Dermis blood vessel endothelial cell (primary cell): ENCODE data around the gene STC2. TPM values are rescaled to one million over a fixed set of nuclear protein-coding genes. Genes with fewer than 3 reads are reported as not detected.

Experiments
- DNase-seq: peaks from one replicate; pipeline ENCODE4 v3.0.0; 2010
- total RNA-seq: library from RNA; depleted of rRNA; stranded (reverse); fragments of >200 nt; gene quantifications from 2 replicates; pipeline ENCODE4 v1.2.3, GENCODE V29; 2014

The STC2 gene
- total RNA-seq, 1 donor from 2014 or later: 39.3 TPM

- DNase-seq: peak; percentile 62
Observed at GRCh38 chr5:173328844-173329490, 753 bp upstream of the STC2 start.

DNA sequence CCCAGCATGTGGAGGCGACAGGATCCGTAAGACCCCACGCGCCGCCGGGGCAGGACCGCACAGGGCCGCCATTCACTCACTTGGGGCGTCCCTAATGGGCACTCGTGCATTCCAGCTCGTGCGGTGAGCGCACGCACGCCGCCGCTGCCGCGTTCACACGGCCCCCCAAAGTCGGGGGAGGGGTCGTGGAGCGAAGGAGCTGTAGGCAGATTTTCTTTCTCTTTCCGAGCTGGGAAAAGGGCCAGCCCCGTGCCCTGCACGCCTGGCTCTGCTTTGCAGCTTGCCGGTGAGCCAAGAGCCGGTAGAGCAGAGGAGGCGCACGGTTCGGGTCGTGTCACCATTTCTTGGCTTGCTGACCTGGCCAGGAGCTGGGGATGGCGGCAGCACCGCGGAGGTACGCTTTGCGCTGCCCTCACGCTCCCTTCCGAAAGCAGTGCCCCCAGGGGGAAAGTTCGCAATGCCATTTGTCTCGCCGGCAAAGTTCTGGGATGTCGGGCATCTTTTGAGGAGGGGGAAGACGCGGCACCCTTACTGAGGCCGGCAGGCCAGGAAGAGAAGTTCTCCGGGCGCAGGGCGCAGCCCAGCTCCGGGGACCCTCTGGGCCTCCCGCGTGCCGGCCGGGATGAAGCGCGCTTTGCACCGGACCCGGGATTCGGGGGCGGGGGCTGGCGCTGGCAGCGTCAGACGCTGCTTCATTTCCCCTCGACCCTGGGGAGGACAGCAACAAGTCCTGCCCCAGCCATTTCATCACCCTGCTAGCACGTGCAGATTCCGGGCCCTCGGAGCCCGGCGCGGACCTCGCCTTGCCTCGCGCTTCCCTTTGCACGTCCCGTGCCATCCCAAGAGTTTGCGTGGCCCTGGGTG lies 898 bp downstream of the STC2 start:
- peak; percentile 58 for DNase-seq

- DNase-seq: peak; percentile 50
Observed at GRCh38 chr5:173326501-173326960, 1.7 kb downstream of the STC2 start.

GRCh38 chr5:173325091-173325698 lies 3.0 kb downstream of the STC2 start:
- DNase-seq: no peak

- DNase-seq: peak; percentile 76
Observed at GRCh38 chr5:173324115-173325001, 3.9 kb downstream of the STC2 start.

DNA sequence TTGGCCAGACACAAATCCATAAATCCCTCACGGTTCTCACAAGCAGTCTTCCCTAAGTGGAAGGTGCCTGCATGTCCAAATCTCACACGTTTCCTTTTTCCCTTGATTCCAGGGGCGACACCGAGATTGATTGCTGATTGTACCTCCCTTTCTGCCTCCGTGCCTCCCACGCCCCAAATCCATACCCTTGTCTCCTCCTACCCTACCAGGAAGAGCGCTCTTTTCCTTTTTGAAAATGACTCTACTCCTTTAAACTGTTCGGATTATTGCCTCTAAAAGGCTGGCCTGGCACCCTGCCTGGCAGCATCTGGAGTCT lies 4.5 kb downstream of the STC2 start:
- no peak for DNase-seq

GRCh38 chr5:173323106-173323798 lies 5.0 kb downstream of the STC2 start:
- DNase-seq: no peak

- no peak for DNase-seq
Observed at GRCh38 chr5:173321886-173322285, 6.3 kb downstream of the STC2 start.

DNA sequence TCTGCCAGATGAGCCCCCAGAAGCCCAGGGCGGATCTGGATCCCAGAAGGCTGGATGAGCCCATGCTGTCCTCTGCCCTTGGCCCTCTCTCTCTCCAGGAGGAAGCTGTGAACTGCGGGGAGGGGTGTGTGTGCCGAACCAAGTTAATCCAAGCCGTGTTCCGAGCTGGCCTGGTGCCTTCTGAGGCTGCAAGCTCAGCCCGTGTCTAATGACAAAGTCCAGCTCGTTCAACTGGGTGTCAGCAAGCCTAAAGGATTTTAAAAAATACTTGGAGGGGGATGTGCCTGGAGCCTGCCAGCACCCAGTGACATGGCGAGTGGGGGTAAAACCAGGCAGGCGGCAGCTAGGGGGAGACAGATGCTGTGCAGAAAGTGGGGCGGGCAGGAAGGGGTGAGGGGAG lies 8.0 kb downstream of the STC2 start:
- no peak for DNase-seq

- no peak for DNase-seq
Observed at GRCh38 chr5:173319646-173320045, 8.6 kb downstream of the STC2 start.

DNA sequence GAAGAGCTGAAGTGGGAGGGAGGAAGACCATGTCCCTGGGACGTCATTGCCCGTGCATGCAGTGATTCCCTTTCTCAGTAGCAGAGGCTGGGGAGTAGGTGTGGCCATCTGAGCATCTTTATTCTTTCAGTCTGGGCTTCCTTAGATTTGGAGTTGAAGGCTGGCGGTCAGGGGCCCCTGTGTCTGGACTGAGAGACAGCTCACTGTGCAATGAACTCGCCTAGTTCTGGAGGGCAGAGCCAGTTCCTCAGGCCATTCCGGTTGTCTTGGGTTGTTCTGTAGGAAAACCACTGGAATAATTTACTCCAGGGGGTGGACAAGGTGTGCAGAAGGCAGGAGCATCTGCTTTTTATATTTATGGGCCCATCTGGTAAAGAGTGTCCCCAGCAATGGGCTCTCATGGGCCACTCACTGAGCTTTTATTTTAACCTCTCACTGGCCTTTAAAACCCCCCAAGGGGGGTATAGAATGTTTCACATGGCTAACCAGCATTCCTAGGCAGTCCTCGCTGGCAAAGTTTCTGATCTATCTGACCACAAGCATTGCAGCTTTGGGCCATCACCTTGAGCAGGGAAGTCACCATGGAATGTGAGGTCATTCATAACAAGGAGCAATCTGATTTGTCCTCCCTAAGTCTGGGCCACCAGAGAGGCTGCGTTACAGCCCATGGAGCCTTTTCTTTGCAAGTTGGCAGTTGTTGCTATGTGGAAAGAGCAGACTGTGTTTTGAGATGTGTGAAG lies 9.2 kb downstream of the STC2 start:
- DNase-seq: no peak

GRCh38 chr5:173318330-173318729 lies 9.9 kb downstream of the STC2 start:
- DNase-seq: no peak

- no peak for DNase-seq
Observed at GRCh38 chr5:173317852-173318251, 10.4 kb downstream of the STC2 start.

DNA sequence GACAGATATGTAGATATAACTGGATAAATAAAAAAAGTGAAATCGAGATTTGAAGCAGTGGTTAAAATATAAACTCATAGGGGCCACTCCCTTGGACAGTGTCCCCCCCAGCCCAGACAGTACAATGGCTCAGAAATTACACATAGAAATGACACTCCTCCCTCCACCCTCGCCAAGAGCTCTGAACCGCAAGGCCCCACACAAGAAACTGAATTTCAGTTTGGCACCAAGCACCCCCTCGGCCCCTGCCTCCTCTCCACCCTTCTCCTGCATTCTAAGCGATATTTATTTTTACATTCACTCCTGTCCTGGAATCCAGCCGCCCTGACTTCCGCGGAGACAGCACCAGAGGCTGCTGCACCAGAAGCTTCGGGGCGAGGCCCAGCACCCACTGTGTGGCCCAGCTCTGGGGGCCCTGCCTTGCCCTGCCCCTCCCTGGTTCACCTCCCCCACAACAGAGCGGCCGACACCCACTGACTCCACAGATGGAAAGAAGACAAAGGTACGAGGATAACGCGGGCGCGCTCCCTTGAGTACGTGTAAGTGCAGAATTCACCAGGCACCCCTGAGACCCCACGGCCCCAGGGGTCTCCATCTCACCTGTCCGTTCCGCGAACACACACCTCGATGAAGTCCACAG lies 11.0 kb downstream of the STC2 start:
- DNase-seq: no peak

DNA sequence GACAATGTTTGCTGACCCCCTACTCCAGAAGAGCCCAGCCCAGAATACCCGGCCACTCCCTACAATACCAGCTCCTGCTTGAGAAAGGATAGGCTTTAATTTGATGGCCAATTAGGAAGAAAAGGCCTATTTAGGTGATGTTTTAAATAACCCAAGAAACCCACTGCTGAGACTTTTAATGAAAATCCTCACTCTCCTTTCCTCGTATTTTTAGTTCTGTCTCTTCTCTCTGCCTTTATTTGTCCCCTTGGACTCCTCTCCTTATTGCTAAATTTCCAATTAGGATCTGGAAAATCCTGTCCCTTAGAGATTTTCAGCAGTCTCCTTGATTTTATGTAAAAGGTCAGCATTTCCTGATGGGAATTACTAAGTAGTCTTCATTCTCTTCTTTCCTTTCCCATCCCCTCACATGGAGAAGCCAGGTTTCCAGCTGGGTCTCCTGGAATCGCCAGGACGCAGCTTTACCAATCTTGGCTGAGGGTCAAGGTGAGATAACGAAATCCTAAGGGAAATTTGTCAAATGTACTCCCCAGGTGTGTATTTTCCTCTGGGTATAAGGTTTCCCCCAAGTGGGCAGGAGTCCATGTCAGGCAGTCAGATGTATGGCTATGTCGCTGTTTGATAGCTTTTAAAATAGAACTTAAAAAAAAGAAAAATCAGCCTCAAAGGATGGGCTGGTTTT lies 11.7 kb downstream of the STC2 start:
- DNase-seq: no peak

DNA sequence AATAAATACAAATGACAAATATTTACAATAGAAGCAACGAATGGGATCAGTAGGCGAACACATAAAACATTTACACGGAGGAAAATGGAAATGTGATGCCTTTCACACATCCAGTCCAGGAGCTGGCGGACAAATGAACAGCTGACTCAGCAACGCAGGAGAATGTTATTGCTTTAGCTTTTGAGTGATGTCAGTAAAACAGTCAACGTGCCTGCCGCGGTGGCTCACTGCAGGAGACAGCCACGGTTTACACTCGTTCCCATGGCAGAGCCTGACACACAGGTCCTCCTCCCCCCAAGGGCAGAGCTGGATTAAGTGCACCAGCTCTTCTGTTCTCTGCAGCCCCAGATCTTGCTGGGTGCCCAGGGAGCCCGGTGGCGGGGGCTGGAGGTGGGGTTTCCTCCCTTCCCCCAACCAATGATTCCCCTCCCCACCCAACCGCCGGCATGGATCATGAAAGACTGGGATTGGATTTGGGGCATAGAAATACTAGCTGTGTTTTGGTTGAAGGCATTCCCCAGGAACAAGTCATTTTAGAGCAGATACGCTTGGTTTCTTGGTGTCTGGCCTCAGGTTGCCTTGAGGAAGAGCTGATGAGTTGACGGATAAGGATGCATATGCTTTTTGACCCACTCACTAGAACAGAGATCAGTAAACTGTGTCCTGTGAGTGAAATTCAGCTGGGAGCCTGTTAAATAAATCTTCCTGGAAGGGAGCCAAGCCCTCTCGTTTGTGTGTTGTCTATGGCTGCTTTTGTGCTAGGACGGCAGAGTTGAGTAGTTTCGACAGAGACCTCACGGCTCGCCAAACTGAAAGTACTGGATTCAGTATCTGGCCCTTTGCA lies 12.5 kb downstream of the STC2 start:
- peak; percentile 55 for DNase-seq

DNA sequence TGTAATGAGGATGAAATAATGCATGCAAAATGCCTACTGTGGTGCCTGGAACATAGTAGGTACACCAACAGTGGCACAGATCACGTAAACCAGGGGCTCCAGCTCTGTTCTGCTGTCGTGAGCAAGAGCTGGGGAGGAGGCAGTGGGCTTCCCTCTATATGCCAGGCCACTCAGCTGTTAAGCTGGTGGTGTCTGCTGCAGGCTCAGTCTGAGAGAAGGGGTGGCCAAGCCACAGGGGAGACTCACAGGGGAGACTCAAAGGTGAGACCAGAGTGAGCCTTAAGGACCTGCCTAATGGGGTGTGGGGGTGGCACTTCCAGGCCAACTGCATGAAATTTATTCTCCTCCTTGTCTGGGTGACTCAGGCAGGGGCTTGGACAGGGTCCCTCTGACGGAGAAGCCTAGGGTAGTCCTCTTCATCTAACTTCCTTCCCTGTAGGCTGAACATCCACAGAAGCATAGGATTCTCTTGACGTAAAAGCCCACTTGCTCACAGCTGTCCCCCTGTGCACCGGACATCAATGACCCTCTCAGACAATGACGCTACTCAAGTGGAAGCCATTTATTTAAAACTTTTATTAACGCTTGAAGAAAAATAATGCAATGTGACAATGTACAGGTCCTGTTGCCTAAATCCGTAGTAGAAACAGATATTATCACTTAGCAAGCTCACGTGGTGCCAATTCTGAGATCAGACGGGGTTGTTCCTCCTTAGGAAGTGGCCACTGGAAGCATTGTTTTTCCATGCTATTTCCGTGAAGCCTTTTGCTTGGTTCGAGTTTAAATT lies 13.9 kb downstream of the STC2 start:
- DNase-seq: peak; percentile 57

DNA sequence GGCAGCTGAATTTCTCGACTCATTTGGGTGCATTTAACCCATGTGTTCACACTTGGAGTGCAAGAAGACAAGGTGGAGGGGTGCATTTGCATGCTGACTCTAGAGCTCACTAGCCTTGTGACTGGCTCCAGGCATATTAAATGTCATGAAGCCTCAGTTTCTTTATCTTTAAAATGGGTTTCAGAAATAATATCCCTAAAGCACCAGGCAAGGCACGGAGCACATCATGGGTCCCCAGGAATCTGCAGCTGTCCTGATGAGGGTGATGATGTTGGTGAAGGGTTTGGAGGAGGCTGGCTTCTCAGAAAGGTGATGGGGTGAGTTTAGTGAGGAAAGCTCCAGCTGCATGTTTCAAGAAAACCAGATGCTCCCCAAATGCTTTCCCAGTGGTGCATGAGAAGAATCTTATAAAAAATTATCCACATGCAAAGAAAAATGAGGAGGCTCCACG lies 14.8 kb downstream of the STC2 start:
- DNase-seq: no peak
